Astrocyte (in vitro differentiated cells and primary cell): Measurements from ENCODE around the gene SCGB1A1.

Source experiments
- EZH2 ChIP-seq: IDR thresholded peaks from 2 replicates; pipeline ENCODE4 v1.6.1; 2012; ENCODE audit warnings: mild to moderate bottlenecking, low read length, inconsistent platforms; ENCODE audit not compliant: insufficient read depth
- TF ChIP-seq, protein P1 (sequence below): IDR thresholded peaks from 2 replicates; pipeline ENCODE4 v1.5.1; 2011; ENCODE audit warnings: low read depth, mild to moderate bottlenecking, inconsistent platforms, low read length, moderate library complexity; ENCODE audit not compliant: insufficient read depth

- no peak for TF ChIP-seq EZH2
- TF ChIP-seq, protein P1, sequence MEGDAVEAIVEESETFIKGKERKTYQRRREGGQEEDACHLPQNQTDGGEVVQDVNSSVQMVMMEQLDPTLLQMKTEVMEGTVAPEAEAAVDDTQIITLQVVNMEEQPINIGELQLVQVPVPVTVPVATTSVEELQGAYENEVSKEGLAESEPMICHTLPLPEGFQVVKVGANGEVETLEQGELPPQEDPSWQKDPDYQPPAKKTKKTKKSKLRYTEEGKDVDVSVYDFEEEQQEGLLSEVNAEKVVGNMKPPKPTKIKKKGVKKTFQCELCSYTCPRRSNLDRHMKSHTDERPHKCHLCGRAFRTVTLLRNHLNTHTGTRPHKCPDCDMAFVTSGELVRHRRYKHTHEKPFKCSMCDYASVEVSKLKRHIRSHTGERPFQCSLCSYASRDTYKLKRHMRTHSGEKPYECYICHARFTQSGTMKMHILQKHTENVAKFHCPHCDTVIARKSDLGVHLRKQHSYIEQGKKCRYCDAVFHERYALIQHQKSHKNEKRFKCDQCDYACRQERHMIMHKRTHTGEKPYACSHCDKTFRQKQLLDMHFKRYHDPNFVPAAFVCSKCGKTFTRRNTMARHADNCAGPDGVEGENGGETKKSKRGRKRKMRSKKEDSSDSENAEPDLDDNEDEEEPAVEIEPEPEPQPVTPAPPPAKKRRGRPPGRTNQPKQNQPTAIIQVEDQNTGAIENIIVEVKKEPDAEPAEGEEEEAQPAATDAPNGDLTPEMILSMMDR = no peak
Measured at GRCh38 chr11:62387381-62387780, 31.5 kb upstream of the SCGB1A1 start.
